ENCODE results near the gene MGARP.

MGARP gene

DNA sequence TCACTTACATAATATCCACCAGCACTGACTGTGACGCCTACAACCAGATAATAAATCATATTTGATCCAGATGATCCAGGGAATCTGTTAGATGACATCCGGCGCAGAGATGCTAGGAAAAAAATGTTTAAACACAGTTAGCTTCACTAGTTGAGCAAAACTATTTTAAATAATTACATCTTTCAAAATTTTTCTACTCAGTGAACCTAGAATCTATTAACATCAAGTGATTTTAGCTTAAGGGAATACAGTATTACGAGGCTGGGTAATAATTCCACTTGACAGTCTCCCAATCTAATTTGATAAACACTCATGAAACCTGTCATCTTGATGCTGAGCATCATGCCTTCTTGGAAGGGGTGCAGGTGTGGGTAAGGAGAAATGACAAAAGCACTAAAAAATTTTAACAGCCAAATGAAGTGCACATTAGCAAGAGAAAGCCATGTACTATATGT lies 4.7 kb downstream of the MGARP start:
- H3K4me3 ChIP-seq (ENCODE audit: insufficient read depth, low read length, poor library complexity, severe bottlenecking): no peak overlapping the region
- no peak overlapping the region for H3K27ac ChIP-seq (ENCODE audit: low read depth, low read length)
- H4K20me1 ChIP-seq (ENCODE audit: low read depth, low read length): no peaks in the 10 kb centered on the region
- no peaks in the 10 kb centered on the region for H3F3A ChIP-seq (ENCODE audit: insufficient read depth)
- H3K79me2 ChIP-seq (ENCODE audit: insufficient read depth, low read length): no peaks in the 10 kb centered on the region
- H3K9me3 ChIP-seq (ENCODE audit: insufficient read depth, low read length): no peaks in the 10 kb centered on the region
- H3K9me2 ChIP-seq (replicated peaks; ENCODE audit: insufficient read depth, low read length): no peaks in the 10 kb centered on the region
- H3K27me3 ChIP-seq (ENCODE audit: low read length): no peaks in the 10 kb centered on the region
- H2AFZ ChIP-seq (ENCODE audit: low read depth, low read length, severe bottlenecking): no peak overlapping the region
- no peak overlapping the region for H3K9ac ChIP-seq (ENCODE audit: low read length)
- TF ChIP-seq, protein P1, sequence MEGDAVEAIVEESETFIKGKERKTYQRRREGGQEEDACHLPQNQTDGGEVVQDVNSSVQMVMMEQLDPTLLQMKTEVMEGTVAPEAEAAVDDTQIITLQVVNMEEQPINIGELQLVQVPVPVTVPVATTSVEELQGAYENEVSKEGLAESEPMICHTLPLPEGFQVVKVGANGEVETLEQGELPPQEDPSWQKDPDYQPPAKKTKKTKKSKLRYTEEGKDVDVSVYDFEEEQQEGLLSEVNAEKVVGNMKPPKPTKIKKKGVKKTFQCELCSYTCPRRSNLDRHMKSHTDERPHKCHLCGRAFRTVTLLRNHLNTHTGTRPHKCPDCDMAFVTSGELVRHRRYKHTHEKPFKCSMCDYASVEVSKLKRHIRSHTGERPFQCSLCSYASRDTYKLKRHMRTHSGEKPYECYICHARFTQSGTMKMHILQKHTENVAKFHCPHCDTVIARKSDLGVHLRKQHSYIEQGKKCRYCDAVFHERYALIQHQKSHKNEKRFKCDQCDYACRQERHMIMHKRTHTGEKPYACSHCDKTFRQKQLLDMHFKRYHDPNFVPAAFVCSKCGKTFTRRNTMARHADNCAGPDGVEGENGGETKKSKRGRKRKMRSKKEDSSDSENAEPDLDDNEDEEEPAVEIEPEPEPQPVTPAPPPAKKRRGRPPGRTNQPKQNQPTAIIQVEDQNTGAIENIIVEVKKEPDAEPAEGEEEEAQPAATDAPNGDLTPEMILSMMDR (IDR thresholded peaks at IDR 0.05; ENCODE audit: insufficient read depth, low read length, poor library complexity, severe bottlenecking): no peak
- no peak for TF ChIP-seq EZH2phosphoT487 (conservative IDR thresholded peaks at IDR 0.05; ENCODE audit: low read length)
- no peak overlapping the region for H3K4me2 ChIP-seq (ENCODE audit: low read depth, low read length, poor library complexity, severe bottlenecking)
- H3K36me3 ChIP-seq (ENCODE audit: low read length): no peaks in the 10 kb centered on the region

DNA sequence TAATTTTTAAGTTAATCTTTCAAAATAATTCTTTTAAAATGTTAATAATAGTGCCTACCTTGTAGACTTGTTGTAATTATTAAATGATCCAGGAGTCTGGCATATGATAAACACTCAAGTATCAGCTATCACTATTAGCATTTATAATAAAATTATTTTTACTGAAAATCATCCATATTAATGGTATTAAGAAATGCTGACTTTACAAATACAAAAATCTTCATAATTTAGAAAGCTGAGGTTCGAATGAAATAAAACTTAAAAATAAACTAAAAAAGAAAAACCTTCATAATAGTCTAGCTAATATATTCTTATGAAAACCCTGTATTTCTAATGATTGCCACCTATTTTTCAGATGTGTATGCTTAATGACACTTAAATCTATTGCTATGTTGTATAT lies 5.2 kb downstream of the MGARP start:
- no peak overlapping the region for H3K27ac ChIP-seq (ENCODE audit: low read depth, low read length)
- no peaks in the 10 kb centered on the region for H3F3A ChIP-seq (ENCODE audit: insufficient read depth)
- no peaks in the 10 kb centered on the region for H3K36me3 ChIP-seq (ENCODE audit: low read length)
- H3K4me3 ChIP-seq (ENCODE audit: insufficient read depth, low read length, poor library complexity, severe bottlenecking): no peak overlapping the region
- no peak for TF ChIP-seq EZH2phosphoT487 (conservative IDR thresholded peaks at IDR 0.05; ENCODE audit: low read length)
- TF ChIP-seq, protein P1 (IDR thresholded peaks at IDR 0.05; ENCODE audit: insufficient read depth, low read length, poor library complexity, severe bottlenecking): no peak
- H3K9me2 ChIP-seq (replicated peaks; ENCODE audit: insufficient read depth, low read length): no peaks in the 10 kb centered on the region
- H3K79me2 ChIP-seq (ENCODE audit: insufficient read depth, low read length): no peaks in the 10 kb centered on the region
- H2AFZ ChIP-seq (ENCODE audit: low read depth, low read length, severe bottlenecking): no peak overlapping the region
- H3K4me2 ChIP-seq (ENCODE audit: low read depth, low read length, poor library complexity, severe bottlenecking): no peak overlapping the region
- no peak overlapping the region for H3K9ac ChIP-seq (ENCODE audit: low read length)
- H3K27me3 ChIP-seq (ENCODE audit: low read length): no peaks in the 10 kb centered on the region
- H4K20me1 ChIP-seq (ENCODE audit: low read depth, low read length): no peaks in the 10 kb centered on the region
- no peaks in the 10 kb centered on the region for H3K9me3 ChIP-seq (ENCODE audit: insufficient read depth, low read length)

DNA sequence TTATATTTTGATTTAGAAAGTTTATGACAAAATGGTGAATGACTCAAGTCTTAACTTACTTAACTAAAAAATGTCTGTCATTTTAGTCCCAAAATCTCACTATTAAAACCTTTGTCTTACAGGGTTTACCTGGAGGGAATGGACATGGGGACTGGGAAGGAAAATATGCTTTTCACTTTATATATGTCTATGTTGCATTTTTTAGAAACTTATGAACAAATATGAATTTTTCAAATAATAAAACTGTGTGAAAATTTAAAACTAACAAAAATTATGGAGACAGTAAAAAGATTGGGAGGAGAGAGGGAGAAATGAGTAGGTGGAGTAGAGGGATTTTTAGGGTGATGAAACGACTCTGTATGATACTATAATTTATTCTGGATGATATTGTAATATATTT lies 6.2 kb downstream of the MGARP start:
- Histone ChIP-seq H3K4me3 (ENCODE audit: insufficient read depth, low read length, poor library complexity, severe bottlenecking) (no peak overlapping the region), H2AFZ (ENCODE audit: low read depth, low read length, severe bottlenecking) (no peak overlapping the region), H3K9me3 (ENCODE audit: insufficient read depth, low read length) (no peaks in the 10 kb centered on the region), H3K36me3 (ENCODE audit: low read length) (no peaks in the 10 kb centered on the region), H3K9ac (ENCODE audit: low read length) (no peak overlapping the region), H3K27ac (ENCODE audit: low read depth, low read length) (no peak overlapping the region), H3F3A (ENCODE audit: insufficient read depth) (no peaks in the 10 kb centered on the region), H3K79me2 (ENCODE audit: insufficient read depth, low read length) (no peaks in the 10 kb centered on the region), H3K9me2 (replicated peaks; ENCODE audit: insufficient read depth, low read length) (no peaks in the 10 kb centered on the region), H3K27me3 (ENCODE audit: low read length) (no peaks in the 10 kb centered on the region), H3K4me2 (ENCODE audit: low read depth, low read length, poor library complexity, severe bottlenecking) (no peak overlapping the region), H4K20me1 (ENCODE audit: low read depth, low read length) (no peaks in the 10 kb centered on the region)
- no peak for TF ChIP-seq EZH2phosphoT487 (conservative IDR thresholded peaks at IDR 0.05; ENCODE audit: low read length)
- TF ChIP-seq, protein P1 (IDR thresholded peaks at IDR 0.05; ENCODE audit: insufficient read depth, low read length, poor library complexity, severe bottlenecking): no peak

All from SU-DHL-6 (cell line).